HG02759 (cell line): ENCODE measurements around the gene VPS8.
"Not testable (repeated sequence)": the region's sequence is repeated elsewhere in the genome, so short reads cannot be mapped to it uniquely, and the experiment has no call there.

Source experiments
- ATAC-seq: cut with Tn5 transposase; IDR thresholded peaks from one replicate; pipeline ENCODE4 v1.9.1; 2021; ENCODE audit warnings: mild to moderate bottlenecking, moderate library complexity; ENCODE audit not compliant: unreplicated experiment

VPS8 gene

GRCh38 chr3:184977796-184978195 is 165.8 kb downstream of the VPS8 start:
- no peak for ATAC-seq

DNA sequence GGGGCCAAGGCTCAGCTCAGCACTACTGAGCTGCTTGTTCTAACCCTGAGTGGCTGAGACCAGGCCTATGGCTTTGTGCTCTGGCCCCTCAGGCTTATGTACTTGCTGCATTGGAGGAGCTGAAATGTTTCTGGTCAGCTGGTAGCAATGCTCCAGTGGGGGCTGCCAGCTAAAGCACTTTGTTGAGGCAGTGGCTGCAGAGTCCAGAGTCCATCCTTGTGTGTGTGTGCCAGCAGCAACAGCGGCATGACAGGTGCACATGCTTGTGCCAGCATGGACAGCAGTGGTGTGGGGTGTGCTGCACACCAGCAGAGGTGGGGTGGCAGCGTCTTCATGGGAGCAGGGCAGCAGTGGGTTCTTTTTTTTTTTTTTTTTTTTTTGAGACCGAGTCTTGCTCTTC is 169.1 kb downstream of the VPS8 start:
- no peak for ATAC-seq

DNA sequence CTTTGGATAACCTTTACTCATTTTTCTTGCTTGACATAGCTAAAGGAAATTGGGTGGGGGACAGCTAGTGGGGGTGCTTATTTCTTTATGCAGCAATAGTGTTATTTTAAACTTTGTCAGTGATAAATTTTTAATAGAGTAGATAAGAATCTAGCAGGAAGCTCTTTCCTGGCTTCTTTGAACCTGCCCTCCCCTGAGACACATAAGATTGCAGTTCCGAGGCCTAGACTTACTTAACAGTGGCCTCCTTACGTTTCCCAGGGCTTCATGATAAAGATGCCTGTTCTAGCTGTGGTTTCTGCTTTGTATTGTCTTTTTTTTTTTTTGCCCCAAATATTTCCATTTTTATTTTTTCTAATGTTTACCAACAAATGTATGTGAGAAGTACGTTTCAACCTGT is 170.1 kb downstream of the VPS8 start:
- ATAC-seq = no peak

- no peak for ATAC-seq
These were observed 173.6 kb downstream of the VPS8 start for GRCh38 chr3:184985586-184985985.

- ATAC-seq = no peak
These were observed 174.5 kb downstream of the VPS8 start for GRCh38 chr3:184986366-184986889.

DNA sequence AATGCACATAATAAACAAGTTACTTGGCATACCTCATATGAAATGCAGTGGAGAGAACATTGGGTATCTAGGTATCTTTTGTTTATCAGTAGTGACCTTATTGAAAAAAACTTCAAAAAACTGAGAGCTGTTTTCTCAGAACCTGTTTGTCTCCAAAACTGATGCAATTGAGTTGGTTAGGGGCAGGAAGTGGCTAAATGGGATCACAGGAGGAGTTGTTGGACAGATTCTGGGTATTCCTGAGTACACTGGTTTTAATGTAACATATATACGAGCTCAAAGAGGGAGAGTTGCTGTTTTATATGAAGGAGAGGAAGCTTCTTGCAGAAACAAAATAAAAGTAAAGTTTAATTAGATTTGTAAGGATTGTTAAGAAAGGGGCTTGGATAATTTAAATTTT is 181.4 kb downstream of the VPS8 start:
- ATAC-seq = no peak

- ATAC-seq = not testable (repeated sequence)
These were observed 191.9 kb downstream of the VPS8 start for GRCh38 chr3:185003876-185004275.

- no peak for ATAC-seq
These were observed 197.7 kb downstream of the VPS8 start for GRCh38 chr3:185009650-185010049.

GRCh38 chr3:185017584-185017983 is 205.6 kb downstream of the VPS8 start:
- not testable (repeated sequence) for ATAC-seq

- not testable (repeated sequence) for ATAC-seq
These were observed 206.0 kb downstream of the VPS8 start for GRCh38 chr3:185017996-185018395.

DNA sequence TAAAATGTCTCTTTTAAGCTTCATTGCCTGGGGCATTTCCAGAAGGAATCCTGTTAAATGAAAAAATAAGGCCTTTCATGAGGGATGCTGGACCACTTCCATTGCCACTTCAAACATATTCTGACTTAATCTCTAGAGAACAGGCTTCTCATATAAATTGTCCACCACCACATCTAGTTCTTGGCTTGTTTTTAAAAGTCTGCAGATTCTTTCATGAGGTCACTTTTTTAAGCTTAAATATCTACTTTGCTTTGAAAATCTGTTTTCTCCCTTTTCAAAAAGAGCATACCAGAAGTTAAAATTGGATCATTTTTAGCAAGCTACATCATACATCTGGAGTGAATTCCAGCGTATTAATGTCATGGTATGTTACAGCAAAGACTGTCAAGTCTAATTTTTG is 209.3 kb downstream of the VPS8 start:
- ATAC-seq = no peak

DNA sequence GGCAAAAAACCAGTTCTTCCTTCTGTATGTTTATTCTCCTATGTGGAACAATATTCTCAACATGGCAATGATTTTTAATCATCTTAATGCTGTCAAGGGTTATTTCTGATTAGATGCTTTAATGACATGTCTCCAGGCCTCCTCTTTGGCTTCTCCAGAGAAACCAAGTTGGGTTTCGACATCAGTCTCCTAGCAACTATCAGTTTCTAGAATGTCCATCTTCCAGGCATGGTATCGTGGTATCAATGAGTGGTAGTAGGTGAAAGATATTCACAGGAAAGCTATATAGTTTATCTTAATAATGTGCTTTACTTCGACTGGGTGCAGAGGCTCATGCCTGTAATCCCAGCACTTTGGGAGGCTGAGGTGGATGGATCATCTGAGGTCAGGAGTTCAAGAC is 212.4 kb downstream of the VPS8 start:
- no peak for ATAC-seq

DNA sequence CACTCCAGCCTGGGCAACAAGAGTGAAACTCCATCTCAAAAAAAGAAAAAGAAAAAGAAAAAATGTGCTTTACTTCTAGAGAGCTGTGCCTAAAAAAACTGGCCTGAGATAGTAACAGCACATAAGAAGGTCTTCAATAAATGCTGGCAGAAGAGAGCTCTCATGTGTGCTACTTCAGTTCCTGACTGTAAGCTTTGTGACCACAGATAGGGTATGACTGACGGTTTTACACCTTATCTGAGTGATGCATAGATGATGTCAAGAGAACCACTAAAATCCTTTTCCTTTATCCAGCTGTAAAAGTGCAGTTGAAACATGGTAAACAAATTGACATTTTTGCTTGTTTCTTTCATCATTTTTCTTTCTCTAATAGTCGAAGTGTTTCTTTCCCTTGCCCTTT is 213.0 kb downstream of the VPS8 start:
- ATAC-seq = no peak

DNA sequence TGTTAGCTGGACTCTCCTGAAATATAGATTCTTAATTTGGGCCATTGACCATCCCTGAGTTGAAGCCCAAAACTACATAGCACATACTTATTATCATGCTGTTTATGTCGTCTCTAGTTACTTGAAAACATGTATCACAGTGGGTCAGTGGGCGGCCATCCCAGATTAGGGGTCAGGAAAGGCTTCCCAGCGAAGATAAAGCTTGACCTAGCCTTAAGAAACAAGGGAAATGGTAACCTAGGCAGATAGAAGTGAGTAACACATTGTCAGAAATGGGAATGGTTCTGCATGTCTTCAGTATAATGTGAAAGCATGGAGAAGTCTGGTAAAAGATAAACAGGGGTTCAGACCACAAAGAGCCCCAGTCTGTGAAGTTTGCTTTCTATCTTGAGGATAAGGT is 216.2 kb downstream of the VPS8 start:
- no peak for ATAC-seq

GRCh38 chr3:185029086-185029485 is 217.1 kb downstream of the VPS8 start:
- no peak for ATAC-seq

GRCh38 chr3:185030399-185030798 is 218.4 kb downstream of the VPS8 start:
- no peak for ATAC-seq

DNA sequence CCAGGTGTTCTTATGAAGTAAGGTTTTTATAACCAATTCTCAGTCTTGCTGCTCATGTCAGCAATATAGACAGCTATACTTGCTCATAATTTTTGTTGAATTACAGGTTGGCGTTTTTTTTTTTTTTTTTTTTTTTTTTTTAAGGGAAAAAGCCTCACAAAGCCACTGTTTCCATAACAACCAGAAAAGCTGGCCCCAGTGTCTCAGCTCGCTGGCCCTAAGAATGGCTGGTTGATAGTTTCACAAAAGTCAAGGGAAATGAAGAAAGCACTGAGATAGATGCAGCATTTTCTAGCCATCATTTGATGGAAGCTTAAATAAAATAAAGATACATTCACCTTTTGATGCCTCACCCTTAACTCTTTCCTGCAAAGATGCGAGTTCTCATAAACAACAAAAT is 219.0 kb downstream of the VPS8 start:
- ATAC-seq = no peak

DNA sequence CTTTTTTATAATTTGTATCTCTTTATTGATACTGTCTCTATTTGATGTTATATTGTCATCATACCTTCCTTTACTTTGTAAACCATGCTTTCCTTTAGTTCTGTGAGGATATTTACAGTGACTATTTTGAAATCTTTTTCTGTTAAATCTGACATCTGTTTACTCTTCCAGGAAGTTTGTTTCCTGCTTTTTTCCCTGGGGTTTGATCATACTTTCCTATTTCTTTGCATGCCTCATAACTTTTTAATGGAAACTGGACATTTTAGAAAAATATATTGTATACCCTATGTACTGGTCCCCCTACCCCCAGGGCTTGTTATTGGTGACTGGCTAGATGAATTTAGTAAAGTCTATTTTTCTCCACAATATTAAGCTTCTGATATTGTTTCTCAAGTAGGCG is 225.8 kb downstream of the VPS8 start:
- ATAC-seq = no peak

GRCh38 chr3:185040425-185040824 is 228.5 kb downstream of the VPS8 start:
- no peak for ATAC-seq

GRCh38 chr3:185041540-185041939 is 229.6 kb downstream of the VPS8 start:
- ATAC-seq = no peak

GRCh38 chr3:185042312-185043050 is 230.5 kb downstream of the VPS8 start:
- ATAC-seq = no peak

GRCh38 chr3:185046164-185046515 is 234.2 kb downstream of the VPS8 start:
- no peak for ATAC-seq

GRCh38 chr3:185046603-185047002 is 234.6 kb downstream of the VPS8 start:
- ATAC-seq = no peak
